ENCODE measurements around the gene NFATC3.

- TF ChIP-seq POLR2A (IDR thresholded peaks at IDR 0.05; ENCODE audit: low read depth, low read length) (no peak), POLR2AphosphoS5 (IDR thresholded peaks at IDR 0.05; ENCODE audit: low read depth, low read length) (no peak)
These were observed 162.2 kb downstream of the NFATC3 start for GRCh38 chr16:68247400-68247799.

Measured in GM12891 (cell line).